ENCODE measurements around the gene MGAT4D.

- no peak for TF ChIP-seq POLR2A (IDR thresholded peaks at IDR 0.05)
- TF ChIP-seq, protein P1, sequence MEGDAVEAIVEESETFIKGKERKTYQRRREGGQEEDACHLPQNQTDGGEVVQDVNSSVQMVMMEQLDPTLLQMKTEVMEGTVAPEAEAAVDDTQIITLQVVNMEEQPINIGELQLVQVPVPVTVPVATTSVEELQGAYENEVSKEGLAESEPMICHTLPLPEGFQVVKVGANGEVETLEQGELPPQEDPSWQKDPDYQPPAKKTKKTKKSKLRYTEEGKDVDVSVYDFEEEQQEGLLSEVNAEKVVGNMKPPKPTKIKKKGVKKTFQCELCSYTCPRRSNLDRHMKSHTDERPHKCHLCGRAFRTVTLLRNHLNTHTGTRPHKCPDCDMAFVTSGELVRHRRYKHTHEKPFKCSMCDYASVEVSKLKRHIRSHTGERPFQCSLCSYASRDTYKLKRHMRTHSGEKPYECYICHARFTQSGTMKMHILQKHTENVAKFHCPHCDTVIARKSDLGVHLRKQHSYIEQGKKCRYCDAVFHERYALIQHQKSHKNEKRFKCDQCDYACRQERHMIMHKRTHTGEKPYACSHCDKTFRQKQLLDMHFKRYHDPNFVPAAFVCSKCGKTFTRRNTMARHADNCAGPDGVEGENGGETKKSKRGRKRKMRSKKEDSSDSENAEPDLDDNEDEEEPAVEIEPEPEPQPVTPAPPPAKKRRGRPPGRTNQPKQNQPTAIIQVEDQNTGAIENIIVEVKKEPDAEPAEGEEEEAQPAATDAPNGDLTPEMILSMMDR (IDR thresholded peaks at IDR 0.05) = no peak
Measured at GRCh38 chr4:140483445-140483844, 14.6 kb downstream of the MGAT4D start.

Measured in thyroid gland (tissue), 4 donors.